Measurements from ENCODE around the gene ASPDH.
A peak's percentile ranks its signal among the peaks of the same experiment; 100 is the strongest.
"Not testable (repeated sequence)": the region's sequence is repeated elsewhere in the genome, so short reads cannot be mapped to it uniquely, and the experiment has no call there.

Gene ASPDH

GRCh38 chr19:50547385-50548190 lies 33.9 kb upstream of the ASPDH start:
- DNase-seq (ENCODE audit: low spot score), result no peak

GRCh38 chr19:50546527-50547221 lies 33.0 kb upstream of the ASPDH start:
- DNase-seq (ENCODE audit: low spot score), result no peak

- DNase-seq (ENCODE audit: low spot score), result no peak
Observed at GRCh38 chr19:50542943-50543342, 29.2 kb upstream of the ASPDH start.

- DNase-seq (ENCODE audit: low spot score), result peak; percentile 58
Observed at GRCh38 chr19:50537769-50538230, 24.1 kb upstream of the ASPDH start.

GRCh38 chr19:50537306-50537685 lies 23.6 kb upstream of the ASPDH start:
- DNase-seq (ENCODE audit: low spot score), result no peak

GRCh38 chr19:50536662-50537305 lies 23.1 kb upstream of the ASPDH start:
- DNase-seq (ENCODE audit: low spot score), result no peak

GRCh38 chr19:50535672-50536187 lies 22.0 kb upstream of the ASPDH start:
- no peak for DNase-seq (ENCODE audit: low spot score)

- DNase-seq (ENCODE audit: low spot score), result no peak
Observed at GRCh38 chr19:50534478-50534877, 20.8 kb upstream of the ASPDH start.

- DNase-seq (ENCODE audit: low spot score), result no peak
Observed at GRCh38 chr19:50532952-50533351, 19.2 kb upstream of the ASPDH start.

GRCh38 chr19:50531171-50531612 lies 17.5 kb upstream of the ASPDH start:
- no peak for DNase-seq (ENCODE audit: low spot score)

GRCh38 chr19:50528052-50528451 lies 14.3 kb upstream of the ASPDH start:
- not testable (repeated sequence) for DNase-seq (ENCODE audit: low spot score)

GRCh38 chr19:50522881-50523280 lies 9.2 kb upstream of the ASPDH start:
- no peak for DNase-seq (ENCODE audit: low spot score)

- no peak for DNase-seq (ENCODE audit: low spot score)
Observed at GRCh38 chr19:50520822-50521465, 7.2 kb upstream of the ASPDH start.

GRCh38 chr19:50519006-50519575 lies 5.4 kb upstream of the ASPDH start:
- no peak for DNase-seq (ENCODE audit: low spot score)

- no peak for DNase-seq (ENCODE audit: low spot score)
Observed at GRCh38 chr19:50518091-50519005, 4.6 kb upstream of the ASPDH start.

- DNase-seq (ENCODE audit: low spot score), result no peak
Observed at GRCh38 chr19:50517704-50518075, 4.0 kb upstream of the ASPDH start.

GRCh38 chr19:50516964-50517703 lies 3.4 kb upstream of the ASPDH start:
- DNase-seq (ENCODE audit: low spot score), result no peak

GRCh38 chr19:50516456-50516855 lies 2.7 kb upstream of the ASPDH start:
- no peak for DNase-seq (ENCODE audit: low spot score)

- DNase-seq (ENCODE audit: low spot score), result no peak
Observed at GRCh38 chr19:50515168-50515561, 1.5 kb upstream of the ASPDH start.

Measured in activated CD4-positive, alpha-beta T cell treated with anti-CD3 and anti-CD28 coated beads, Interleukin-2, Interleukin-4, amounts not matched to agents 100 ng/mL and 50 ng/mL, durations not matched to agents 16 hours and 8 hours (primary cell).